SU-DHL-6 (cell line): ENCODE results near the gene EIF1B.

Source experiments
- CTCF ChIP-seq: fragments of 200-600 bp; sonication (generic); IDR thresholded peaks from one replicate; pipeline ENCODE4 v1.5.1; 2017; ENCODE audit warnings: antibody characterized with exemption, mild to moderate bottlenecking, low read length, moderate library complexity; ENCODE audit not compliant: insufficient read depth, poor library complexity, severe bottlenecking
- EZH2phosphoT487 ChIP-seq: fragments of 200-600 bp; sonication (generic), shearing (Covaris generic); conservative IDR thresholded peaks from 2 replicates; pipeline ENCODE4 v1.6.1; 2018; ENCODE audit warnings: mild to moderate bottlenecking, antibody characterized with exemption, low read length, moderate library complexity, mixed read lengths

- TF ChIP-seq CTCF (peak; percentile 55), EZH2phosphoT487 (no peak)
Observed at GRCh38 chr3:40317061-40317855, 7.8 kb downstream of the EIF1B start.
